ENCODE measurements around the gene ADGRG4.
"Not testable (repeated sequence)": the region's sequence is repeated elsewhere in the genome, so short reads cannot be mapped to it uniquely, and the experiment has no call there.

Gene ADGRG4, protein sequence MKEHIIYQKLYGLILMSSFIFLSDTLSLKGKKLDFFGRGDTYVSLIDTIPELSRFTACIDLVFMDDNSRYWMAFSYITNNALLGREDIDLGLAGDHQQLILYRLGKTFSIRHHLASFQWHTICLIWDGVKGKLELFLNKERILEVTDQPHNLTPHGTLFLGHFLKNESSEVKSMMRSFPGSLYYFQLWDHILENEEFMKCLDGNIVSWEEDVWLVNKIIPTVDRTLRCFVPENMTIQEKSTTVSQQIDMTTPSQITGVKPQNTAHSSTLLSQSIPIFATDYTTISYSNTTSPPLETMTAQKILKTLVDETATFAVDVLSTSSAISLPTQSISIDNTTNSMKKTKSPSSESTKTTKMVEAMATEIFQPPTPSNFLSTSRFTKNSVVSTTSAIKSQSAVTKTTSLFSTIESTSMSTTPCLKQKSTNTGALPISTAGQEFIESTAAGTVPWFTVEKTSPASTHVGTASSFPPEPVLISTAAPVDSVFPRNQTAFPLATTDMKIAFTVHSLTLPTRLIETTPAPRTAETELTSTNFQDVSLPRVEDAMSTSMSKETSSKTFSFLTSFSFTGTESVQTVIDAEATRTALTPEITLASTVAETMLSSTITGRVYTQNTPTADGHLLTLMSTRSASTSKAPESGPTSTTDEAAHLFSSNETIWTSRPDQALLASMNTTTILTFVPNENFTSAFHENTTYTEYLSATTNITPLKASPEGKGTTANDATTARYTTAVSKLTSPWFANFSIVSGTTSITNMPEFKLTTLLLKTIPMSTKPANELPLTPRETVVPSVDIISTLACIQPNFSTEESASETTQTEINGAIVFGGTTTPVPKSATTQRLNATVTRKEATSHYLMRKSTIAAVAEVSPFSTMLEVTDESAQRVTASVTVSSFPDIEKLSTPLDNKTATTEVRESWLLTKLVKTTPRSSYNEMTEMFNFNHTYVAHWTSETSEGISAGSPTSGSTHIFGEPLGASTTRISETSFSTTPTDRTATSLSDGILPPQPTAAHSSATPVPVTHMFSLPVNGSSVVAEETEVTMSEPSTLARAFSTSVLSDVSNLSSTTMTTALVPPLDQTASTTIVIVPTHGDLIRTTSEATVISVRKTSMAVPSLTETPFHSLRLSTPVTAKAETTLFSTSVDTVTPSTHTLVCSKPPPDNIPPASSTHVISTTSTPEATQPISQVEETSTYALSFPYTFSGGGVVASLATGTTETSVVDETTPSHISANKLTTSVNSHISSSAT (N-terminal part only)

DNA sequence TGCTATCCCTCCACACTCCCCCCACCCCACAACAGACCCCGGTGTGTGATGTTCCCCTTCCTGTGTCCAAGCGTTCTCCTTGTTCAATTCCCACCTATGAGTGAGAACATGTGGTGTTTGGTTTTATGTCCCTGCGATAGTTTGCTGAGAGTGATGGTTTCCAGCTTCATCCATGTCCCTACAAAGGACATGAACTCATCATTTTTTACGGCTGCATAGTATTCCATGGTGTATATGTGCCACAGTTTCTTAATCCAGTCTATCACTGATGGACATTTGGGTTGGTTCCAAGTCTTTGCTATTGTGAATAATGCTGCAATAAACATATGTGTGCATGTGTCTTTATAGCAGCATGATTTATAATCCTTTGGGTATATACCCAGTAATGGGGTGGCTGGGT, at the start of gene ADGRG4:
ADGRG4 (plus strand) TSS at position 243 of the 400 bp plus-strand sequence. CDS start 7,815 bp downstream, outside the sequence.
- not testable (repeated sequence) for DNase-seq

DNA sequence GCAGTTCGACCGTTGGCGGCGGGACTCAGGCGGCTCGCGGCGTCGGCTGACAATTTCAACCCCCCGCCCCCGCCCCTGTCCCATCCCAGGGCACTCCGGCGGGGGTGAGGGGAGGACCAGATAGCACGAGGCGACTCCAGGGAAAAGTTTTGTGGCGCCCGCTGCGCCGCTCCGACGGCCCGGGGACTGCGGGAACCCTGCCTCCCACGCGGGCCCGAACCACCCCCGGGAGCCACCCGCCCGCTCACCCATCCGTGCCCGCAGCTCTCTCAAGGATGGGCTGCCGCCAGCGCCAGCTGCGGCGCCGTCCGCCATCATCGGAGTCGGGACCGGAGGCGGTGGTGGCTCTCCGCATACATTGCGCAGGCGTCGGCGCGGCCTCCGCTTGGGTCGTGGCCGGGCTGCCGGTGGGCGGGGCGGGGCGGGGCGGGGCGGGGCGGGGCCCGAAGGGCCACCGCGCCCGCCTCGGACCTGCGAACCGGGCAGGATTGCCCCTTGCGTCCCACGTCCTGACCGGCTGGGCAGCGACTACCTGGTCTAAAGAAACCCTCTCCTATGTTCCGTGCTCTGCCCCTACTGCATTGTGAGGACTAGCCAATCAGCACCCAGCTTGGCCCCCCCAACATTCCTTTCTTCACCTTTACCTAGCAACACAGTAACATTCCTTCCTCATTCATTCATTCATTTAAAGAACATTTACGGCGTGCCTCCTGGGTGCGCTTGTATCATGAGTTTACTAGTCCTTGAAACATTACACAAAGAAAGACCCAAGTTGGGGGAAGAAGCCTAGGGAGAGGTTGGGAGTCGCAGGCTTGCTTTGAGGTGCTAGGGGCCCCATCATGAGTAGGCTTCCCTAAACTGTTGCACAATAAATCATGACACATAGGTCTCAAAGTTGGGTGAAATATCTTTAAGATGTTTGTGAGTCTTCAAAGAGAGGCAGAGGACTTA, 49.4 kb upstream of the ADGRG4 start, which contains the start of gene MAP7D3:
MAP7D3 (minus strand) TSS at position 360 of the 951 bp plus-strand sequence; CDS start at position 318, 42 bp downstream.
- DNase-seq = peak; percentile 72

GRCh38 chrX:136255541-136255940, 45.2 kb upstream of the ADGRG4 start:
- no peak for DNase-seq

DNA sequence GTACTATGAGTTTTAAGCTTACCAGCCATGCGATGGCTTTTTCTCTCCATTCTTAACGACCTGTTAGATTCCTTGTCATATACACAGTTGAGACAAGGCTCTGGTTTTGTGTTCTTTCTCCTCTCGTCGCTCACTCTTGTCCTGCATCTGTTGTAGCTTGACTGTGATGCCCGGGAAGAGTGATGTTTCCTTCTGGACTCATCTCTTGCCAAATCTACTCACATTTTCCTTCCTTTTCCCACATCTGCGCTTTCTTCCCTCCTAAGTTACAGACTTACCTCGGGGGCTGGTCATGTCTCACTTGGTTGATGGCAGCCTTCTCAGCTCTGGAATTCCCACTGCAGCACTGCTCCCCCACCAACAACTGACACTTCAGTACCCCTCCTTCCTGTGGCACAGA, 44.7 kb upstream of the ADGRG4 start:
- DNase-seq = no peak

DNA sequence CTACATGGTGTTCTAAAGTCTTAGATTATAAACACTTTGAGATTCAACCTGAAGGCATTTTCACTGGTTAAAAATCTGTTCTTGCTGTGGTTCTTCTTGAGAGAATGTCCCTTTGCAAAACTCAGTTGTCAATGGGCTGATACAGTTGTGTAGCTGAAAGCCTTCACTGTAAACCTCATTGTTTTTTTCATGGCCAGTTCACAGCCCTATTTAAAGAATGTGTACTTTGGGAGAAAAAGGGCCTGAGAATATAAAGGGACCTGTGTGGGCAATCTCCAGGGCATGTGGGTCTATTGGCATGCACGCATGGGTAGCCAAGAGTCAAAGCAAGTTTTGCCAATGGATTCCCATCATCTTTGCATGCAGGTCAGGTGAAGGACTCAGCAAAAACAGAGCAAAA, 41.8 kb upstream of the ADGRG4 start:
- no peak for DNase-seq

- peak; percentile 10 for DNase-seq
These were observed 41.2 kb upstream of the ADGRG4 start for GRCh38 chrX:136259543-136259942.

- DNase-seq = no peak
These were observed 40.0 kb upstream of the ADGRG4 start for GRCh38 chrX:136260776-136261175.

DNA sequence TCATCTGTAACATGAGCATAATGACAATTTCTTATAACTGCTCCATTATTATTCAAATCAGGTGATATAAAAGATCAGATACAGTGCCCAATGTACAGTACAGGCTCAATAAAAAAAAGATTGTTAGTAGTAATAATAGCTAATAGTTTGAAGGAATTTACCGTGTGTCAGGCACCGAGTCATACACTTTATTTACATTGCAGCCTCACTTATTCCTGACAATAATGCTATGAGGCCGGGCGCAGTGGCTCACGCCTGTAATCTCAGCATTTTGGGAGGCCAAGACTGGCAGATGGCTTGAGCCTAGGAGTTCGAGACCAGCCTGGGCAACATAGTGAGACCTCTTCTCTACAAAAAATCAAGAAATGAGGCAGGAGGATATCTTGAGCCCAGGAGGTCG, 39.4 kb upstream of the ADGRG4 start:
- no peak for DNase-seq

DNA sequence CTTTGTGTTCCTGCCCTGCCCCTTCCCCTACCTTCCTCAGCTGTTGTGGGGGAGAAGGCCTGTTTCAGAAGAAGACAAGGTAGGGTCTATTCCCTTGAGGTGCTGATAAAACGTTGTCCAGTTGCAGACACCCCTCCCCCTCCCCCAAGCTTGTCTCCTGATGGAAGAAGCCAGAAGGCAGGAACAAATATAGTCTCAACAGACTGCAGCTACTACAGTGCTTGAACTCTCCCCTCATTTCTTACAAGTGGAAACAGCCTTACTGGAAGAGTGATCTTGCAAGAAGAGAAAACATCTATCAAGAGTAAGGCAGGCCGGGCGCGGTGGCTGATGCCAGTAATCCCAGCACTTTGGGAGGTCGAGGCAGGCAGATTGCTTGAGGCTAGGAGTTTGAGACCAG, 38.5 kb upstream of the ADGRG4 start:
- no peak for DNase-seq

- no peak for DNase-seq
These were observed 37.9 kb upstream of the ADGRG4 start for GRCh38 chrX:136262812-136263315.

- no peak for DNase-seq
These were observed 33.9 kb upstream of the ADGRG4 start for GRCh38 chrX:136266828-136267227.

DNA sequence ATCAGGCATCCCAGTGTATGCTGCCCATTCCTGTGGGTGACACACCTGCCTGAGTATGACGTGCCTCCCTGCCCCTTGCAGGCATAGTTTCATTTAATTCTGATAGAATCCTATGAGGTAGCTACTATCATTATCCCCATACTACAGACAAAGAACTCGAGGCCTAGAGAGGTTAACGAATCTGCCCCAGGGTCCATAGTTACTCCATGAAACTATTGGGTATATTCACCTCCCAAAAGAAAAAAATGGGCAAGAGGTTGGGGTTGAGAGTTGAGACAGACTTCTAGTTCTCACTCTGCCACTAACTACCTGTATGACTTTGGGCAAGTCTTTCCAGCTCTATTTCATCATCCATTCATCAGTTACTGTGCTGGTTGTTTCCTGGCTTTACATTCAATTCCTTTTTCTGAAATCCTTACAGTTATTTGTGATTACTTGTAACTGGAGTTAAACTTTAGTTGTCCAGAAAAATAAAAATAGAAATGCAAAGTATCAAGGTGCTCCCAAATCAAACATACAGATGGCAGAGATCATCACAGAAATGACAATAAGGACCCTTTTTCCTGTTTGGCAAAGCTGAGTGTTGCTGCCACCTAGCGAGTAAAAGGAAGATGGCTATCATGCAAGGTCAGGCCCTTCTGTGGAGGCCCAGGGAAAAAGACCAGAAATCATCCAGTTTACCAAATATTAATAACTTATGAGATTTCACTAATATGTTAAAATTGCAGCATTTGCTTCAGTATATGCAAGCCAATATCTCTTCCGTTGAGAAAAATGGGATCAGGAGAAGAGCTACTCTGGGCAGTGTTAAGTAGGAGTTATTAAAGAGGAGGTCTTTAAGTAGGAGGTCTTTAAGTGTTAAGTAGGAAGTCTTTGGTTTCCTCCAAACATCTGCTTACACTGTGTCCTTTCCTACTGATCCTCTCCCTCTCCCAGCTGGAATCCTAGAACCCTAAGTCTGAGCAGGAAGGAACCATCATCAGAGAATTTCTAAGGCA, 32.4 kb upstream of the ADGRG4 start:
- DNase-seq = peak; percentile 55

GRCh38 chrX:136269921-136270320, 30.8 kb upstream of the ADGRG4 start:
- DNase-seq = no peak

DNA sequence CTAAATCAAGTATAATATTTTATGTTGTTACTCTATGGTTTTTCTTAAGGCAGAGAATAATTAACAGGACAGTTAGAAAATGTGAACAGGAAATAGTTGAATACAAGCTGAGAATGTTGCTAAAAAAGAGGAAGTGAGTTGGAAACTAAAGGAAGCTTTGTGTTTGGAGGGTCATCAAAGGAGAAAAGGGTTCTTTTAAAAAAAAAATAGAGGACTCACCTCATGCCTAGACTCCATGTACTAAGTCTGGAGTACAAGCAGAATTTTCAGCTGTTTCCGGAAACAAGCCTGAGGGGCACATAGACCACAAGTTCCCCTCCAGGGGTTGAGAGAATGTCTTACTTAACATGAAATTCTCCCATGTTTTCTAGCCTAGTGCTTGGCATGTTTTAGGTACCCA, 29.5 kb upstream of the ADGRG4 start:
- no peak for DNase-seq

DNA sequence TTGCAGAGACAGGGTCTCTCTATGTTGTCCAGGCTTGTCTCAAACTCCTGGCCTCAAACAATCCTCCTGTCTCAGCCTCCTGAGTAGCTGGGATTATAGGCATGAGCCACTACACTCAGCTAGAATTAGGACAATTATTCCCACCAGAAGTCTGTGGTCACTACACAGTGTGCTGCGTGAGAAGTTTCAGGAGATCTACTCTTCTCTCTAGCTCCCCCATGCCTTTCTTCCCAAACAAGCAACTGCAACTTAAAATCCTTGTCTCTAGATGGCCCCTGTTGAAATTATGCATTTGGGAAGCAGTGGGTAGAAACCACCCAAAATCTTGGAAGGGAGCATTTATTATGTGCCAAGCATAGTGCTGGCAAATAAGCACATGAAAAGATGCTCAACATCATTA, 28.4 kb upstream of the ADGRG4 start:
- DNase-seq = no peak

DNA sequence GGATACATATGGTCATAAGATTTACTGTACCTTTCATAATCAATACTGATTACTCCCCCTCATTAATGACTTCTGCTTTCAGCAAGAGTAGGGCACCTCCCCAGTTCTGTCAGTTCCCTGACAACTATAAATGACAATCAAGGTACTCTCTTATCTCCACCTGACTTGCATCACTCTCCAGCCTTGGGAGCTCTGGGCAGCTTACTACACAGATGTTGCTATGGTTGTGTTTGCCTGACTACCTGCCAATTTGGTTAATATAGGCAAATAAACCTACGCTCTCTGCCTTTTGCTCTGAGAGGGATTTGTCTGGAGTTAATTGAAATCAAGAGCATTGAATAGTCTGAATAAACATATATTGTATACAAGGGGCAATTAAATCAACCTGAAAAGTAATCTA, 26.8 kb upstream of the ADGRG4 start:
- DNase-seq = no peak

GRCh38 chrX:136275553-136275952, 25.2 kb upstream of the ADGRG4 start:
- no peak for DNase-seq

DNA sequence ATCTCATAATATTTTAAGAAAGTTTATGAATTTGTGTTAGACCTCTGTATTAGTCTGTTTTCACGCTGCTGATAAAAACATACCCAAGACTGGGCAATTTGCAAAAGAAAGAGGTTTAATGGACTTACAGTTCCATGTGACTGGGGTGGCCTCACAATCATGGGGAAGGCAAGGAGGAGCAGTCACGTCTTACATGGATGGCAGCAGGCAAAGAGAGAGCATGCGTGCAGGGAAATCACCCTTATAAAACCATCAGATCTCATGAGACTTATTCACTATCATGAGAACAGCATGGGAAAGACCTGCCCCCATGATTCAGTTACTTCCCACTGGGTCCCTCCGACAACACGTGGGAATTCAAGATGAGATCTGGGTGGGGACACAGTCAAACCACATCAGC, 14.4 kb upstream of the ADGRG4 start:
- not testable (repeated sequence) for DNase-seq

DNA sequence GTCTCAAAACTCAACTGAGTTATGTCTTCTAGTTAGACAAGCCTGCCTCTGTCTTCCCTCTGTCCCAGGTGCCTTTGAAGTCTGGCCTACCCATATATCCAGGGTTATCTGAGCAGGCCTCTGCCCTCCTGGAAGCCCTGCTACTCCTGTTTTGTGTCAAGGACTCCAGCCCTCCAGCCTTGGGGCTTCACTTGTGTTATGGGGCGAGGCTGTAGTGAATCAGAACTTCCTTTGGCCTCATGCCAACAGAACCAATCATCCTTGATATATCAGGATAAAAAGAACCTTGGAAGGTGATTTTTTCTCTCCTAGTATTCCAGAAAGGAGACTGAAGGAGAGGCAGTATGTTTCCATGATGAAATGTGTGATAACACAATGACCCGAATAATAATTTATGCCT, 8.9 kb upstream of the ADGRG4 start:
- no peak for DNase-seq

DNA sequence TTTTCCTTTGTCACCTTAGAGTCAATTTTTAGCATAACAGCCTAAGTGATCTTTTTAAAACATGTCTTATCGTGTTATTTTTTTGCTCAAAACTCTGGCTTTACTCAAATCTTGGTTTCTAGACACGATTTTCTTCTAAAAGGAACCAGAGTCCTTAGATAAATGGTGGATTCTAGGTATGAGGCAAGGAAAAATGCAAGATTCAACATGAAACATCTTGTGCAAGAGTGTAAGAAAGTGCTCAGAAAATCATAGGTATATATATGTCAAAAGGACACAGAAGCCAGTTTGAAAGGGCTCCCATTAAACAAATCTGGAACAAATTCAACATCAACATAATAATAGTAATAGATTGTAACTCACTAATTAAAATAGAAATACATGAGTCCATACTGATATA, 8.1 kb upstream of the ADGRG4 start:
- DNase-seq = no peak

Data from CD4-positive, alpha-beta T cell treated with Interleukin-17A for 1 hour (primary cell).